Colonic mucosa (tissue), 4 donors: Measurements from ENCODE around the gene EIF2S2. TPM values are rescaled to one million over a fixed set of nuclear protein-coding genes. Genes with fewer than 3 reads are reported as not detected.
A peak's percentile ranks its signal among the peaks of the same experiment; 100 is the strongest.

ENCODE experiments used
- DNase-seq: peaks from one replicate; pipeline ENCODE4 v3.0.0-alpha.2; 2020
- H3K27ac ChIP-seq: fragments of 200-600 bp; one replicate; pipeline ENCODE4 v1.8.0; 2021
- H3K27me3 ChIP-seq: fragments of 200-600 bp; one replicate; pipeline ENCODE4 v1.8.0; 2021
- H3K36me3 ChIP-seq: fragments of 200-600 bp; one replicate; pipeline ENCODE4 v1.8.0; 2021
- H3K4me1 ChIP-seq: fragments of 200-600 bp; one replicate; pipeline ENCODE4 v1.8.0; 2021; ENCODE audit warnings: mild to moderate bottlenecking
- H3K4me3 ChIP-seq: fragments of 200-600 bp; one replicate; pipeline ENCODE4 v1.8.0; 2021
- H3K9ac ChIP-seq, 2 donors: one replicate each; pipeline ENCODE4 v1.7.0; 2013; ENCODE audit warnings: control low read depth in 2 of 2, low read depth in 2 of 2, low read length in 2 of 2
- H3K9me3 ChIP-seq: fragments of 200-600 bp; one replicate; pipeline ENCODE4 v1.8.0; 2021
- intact Hi-C: fragments of 100-400 bp; cut with DNase I; formaldehyde crosslinking; loops from one replicate; pipeline ENCODE4 v1.14.1; 2022
- total RNA-seq, 2 donors: library from RNA; stranded (reverse); fragmentation: NEBNext Ultra II Directional in 1 of 2; extraction: Animal tissue kit (Norgen Biotek cat#: 25700) in 1 of 2; gene quantifications; one replicate each; pipeline ENCODE4 v1.2.1, GENCODE V29; 2021
- TF ChIP-seq, protein P1 (sequence below): fragments of 200-600 bp; IDR thresholded peaks from one replicate; pipeline ENCODE4 v1.8.0; 2022; ENCODE audit warnings: antibody characterized with exemption, mild to moderate bottlenecking
- donor health status: healthy.
- donor health status: DM: no; HTN: no; CAD: no.
- donor health status: DM: no; HTN: no; CAD: no.

The EIF2S2 gene
- total RNA-seq, 2 donors from 2014 or later: 53.1 to 71.6 TPM

DNA sequence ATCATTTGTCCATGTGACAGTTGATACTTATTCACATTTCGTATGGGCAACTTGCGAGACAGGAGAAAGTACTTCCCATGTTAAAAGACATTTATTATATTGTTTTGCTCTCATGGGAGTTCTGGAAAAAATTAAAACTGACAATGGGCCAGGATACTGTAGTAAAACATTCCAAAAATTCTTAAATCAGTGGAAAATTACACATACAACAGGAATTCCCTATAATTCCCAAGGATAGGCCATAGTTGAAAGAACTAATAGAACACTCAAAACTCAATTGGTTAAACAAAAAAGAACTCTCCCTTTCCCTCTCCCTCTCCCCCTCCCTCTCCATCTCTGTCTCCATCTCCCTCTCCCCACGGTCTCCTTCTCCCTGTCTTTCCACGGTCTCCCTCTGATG lies 19.4 kb upstream of the EIF2S2 start:
- Histone ChIP-seq H3K36me3 (no peaks in the 10 kb centered on the region), H3K27me3 (no peaks in the 10 kb centered on the region), H3K27ac (no peak overlapping the region), H3K4me3 (no peak overlapping the region), H3K9me3 (no peaks in the 10 kb centered on the region), H3K4me1 (no peaks in the 10 kb centered on the region), H3K9ac (no peak overlapping the region)
- DNase-seq: no peak
- TF ChIP-seq, protein P1, sequence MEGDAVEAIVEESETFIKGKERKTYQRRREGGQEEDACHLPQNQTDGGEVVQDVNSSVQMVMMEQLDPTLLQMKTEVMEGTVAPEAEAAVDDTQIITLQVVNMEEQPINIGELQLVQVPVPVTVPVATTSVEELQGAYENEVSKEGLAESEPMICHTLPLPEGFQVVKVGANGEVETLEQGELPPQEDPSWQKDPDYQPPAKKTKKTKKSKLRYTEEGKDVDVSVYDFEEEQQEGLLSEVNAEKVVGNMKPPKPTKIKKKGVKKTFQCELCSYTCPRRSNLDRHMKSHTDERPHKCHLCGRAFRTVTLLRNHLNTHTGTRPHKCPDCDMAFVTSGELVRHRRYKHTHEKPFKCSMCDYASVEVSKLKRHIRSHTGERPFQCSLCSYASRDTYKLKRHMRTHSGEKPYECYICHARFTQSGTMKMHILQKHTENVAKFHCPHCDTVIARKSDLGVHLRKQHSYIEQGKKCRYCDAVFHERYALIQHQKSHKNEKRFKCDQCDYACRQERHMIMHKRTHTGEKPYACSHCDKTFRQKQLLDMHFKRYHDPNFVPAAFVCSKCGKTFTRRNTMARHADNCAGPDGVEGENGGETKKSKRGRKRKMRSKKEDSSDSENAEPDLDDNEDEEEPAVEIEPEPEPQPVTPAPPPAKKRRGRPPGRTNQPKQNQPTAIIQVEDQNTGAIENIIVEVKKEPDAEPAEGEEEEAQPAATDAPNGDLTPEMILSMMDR: no peak
- intact Hi-C loops: no loop called here

DNA sequence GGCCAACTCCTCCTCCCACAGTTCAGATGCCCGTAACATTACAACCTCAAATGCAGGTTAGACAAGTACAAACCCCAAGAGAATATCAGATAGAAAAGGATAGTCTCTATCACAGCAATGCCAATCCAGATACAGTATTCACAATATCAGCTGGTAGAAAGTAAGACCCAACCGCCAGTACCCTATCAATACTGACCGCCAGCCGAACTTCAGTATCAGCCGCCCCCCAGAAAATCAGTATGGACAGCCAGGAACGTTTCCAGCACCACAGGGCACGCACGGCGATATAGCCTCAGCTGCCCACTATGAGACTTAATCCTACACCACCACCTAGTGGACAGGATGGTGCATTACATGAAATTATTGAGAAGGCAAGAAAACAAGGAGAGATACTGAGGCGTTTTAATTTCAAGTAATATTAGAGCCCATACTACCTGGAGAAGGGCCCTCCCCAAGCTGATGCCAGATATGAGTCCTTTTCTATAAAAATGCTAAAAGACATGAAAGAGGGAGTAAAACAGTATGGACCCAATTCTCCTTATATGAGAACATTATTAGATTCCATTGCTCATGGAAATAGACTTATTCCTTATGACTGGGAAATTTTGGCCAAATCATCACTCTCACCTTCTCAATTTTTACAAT lies 17.6 kb upstream of the EIF2S2 start:
- Histone ChIP-seq H3K4me1 (no peaks in the 10 kb centered on the region), H3K36me3 (no peaks in the 10 kb centered on the region), H3K9ac (no peak overlapping the region), H3K4me3 (no peak overlapping the region), H3K9me3 (no peaks in the 10 kb centered on the region), H3K27me3 (no peaks in the 10 kb centered on the region), H3K27ac (no peak overlapping the region)
- TF ChIP-seq, protein P1: peak; percentile 69
- intact Hi-C loops: loop anchor here (5.0 to 10.0 kb wide), 3 partner anchors 55 to 267 kb away; no protein-coding TSS in a partner anchor
- DNase-seq: peak; percentile 67

DNA sequence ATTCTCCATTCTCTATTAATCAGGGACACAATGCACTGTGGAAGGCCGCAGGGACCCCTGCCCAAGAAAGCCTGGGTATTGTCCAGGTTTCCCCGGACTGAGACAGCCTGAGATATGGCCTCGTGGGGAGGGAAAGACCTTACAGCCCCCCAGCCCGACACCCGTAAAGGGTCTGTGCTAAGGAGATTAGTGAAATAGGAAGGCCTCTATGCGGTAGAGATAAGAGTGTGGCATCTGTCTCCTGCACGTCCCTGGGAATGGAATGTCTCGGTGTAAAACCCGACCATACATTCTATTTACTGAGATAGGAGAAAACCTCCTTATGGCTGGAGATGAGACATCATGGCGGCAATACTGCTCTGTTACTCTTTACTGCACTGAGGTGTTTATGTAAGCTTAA lies 15.7 kb upstream of the EIF2S2 start:
- H3K9me3 ChIP-seq: no peaks in the 10 kb centered on the region
- no peaks in the 10 kb centered on the region for H3K27me3 ChIP-seq
- DNase-seq: no peak
- H3K36me3 ChIP-seq: no peaks in the 10 kb centered on the region
- intact Hi-C loops: loop anchor here (5.0 to 10.0 kb wide), 3 partner anchors 53 to 265 kb away; no protein-coding TSS in a partner anchor
- no peak overlapping the region for H3K27ac ChIP-seq
- H3K4me1 ChIP-seq: no peaks in the 10 kb centered on the region
- no peak overlapping the region for H3K4me3 ChIP-seq
- H3K9ac ChIP-seq: no peak overlapping the region
- TF ChIP-seq, protein P1: no peak

DNA sequence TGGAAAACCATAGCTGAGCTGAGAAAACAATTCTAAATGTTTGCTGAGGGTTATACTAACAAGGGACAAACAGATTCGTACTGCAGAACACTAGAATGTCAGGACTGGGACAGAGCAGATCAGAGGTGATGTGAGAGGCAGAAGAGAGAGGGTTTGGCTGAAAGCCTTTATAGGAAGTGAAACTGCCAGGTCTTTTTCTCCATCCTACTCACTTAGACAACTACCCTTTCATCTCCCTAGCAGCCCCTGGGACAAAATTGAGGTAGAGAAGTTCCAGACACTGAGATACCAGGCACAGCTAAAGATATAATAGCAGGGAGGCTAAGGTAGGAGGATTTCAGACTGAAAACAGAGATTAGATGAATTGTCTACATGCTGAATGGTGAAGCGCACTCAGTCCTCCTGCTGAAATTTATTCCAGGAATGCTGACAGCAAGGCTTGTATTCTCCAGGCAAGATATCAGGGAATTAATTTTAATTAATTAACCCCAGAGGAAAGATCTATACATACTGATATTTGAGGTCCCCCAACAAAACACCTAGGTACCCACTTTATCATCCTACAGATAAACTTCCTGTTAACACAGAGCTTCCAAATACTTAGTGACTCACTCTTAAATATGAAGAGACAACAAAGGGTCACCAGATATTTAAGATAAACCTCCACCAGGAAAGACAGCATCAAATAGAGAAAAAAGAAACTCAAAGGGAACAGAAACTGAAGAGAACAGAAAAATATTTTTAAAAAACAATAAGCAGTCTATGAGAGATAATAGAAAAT lies 12.6 kb upstream of the EIF2S2 start:
- TF ChIP-seq, protein P1: no peak
- Histone ChIP-seq H3K4me3 (no peak overlapping the region), H3K36me3 (no peaks in the 10 kb centered on the region), H3K9me3 (no peaks in the 10 kb centered on the region), H3K27ac (no peak overlapping the region), H3K9ac (no peak overlapping the region), H3K4me1 (no peaks in the 10 kb centered on the region), H3K27me3 (no peaks in the 10 kb centered on the region)
- intact Hi-C loops: loop anchor here (5.0 to 10.0 kb wide), 3 partner anchors 50 to 262 kb away; no protein-coding TSS in a partner anchor
- no peak for DNase-seq

DNA sequence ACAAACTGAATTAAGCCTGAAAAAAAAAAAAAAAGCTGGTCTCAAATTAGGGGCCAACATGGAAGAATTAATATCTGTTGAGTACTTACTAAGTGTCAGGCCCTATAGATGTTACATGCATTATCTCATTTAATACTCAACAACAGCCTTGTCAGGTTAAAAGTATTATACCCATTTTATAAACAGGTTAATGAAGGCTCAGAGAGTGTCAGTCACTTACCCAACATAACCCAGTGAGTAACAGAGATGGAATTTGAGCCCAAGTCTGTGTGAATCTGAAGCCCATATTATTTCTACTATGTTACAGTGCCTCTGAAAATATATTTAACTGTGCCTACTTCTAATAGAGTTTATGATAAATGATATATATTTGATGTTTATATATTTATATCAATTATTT lies 11.3 kb upstream of the EIF2S2 start:
- Histone ChIP-seq H3K9me3 (no peaks in the 10 kb centered on the region), H3K9ac (no peak overlapping the region), H3K4me3 (no peak overlapping the region), H3K27ac (no peak overlapping the region), H3K4me1 (no peaks in the 10 kb centered on the region), H3K36me3 (no peaks in the 10 kb centered on the region), H3K27me3 (no peaks in the 10 kb centered on the region)
- intact Hi-C loops: loop anchor here (10.0 kb wide), 1 partner anchor 49 kb away; no protein-coding TSS in a partner anchor
- no peak for DNase-seq
- TF ChIP-seq, protein P1: no peak
